Chondrocyte (in vitro differentiated cells): Measurements from ENCODE around the gene ELF1. TPM values are rescaled to one million over a fixed set of nuclear protein-coding genes. Genes with fewer than 3 reads are reported as not detected.

ENCODE experiments used
- DNase-seq: peaks from one replicate; pipeline ENCODE4 v3.0.0; 2021; ENCODE audit warnings: mixed read lengths, low spot score
- H3K27ac Mint-ChIP-seq: one replicate; pipeline ENCODE4 v1.8.0; 2021; ENCODE audit warnings: mild to moderate bottlenecking, moderate library complexity, mixed read lengths; ENCODE audit not compliant: unreplicated experiment
- H3K27me3 Mint-ChIP-seq: 2 replicates; pipeline ENCODE4 v1.8.0; 2021; ENCODE audit warnings: low read depth, mixed read lengths
- H3K36me3 Mint-ChIP-seq: 2 replicates; pipeline ENCODE4 v1.8.0; 2021; ENCODE audit warnings: low read depth, mixed read lengths
- H3K4me1 Mint-ChIP-seq: 2 replicates; pipeline ENCODE4 v1.8.0; 2021; ENCODE audit warnings: low read depth, mild to moderate bottlenecking, mixed read lengths
- H3K4me3 Mint-ChIP-seq: one replicate; pipeline ENCODE4 v1.8.0; 2021; ENCODE audit warnings: mild to moderate bottlenecking, moderate library complexity, mixed read lengths; ENCODE audit not compliant: unreplicated experiment
- H3K9me3 Mint-ChIP-seq: 2 replicates; pipeline ENCODE4 v1.8.0; 2021; ENCODE audit warnings: low read depth, mixed read lengths
- total RNA-seq: library from RNA; stranded (reverse); gene quantifications from 3 replicates; pipeline ENCODE4 v1.2.1, GENCODE V29; 2021
- TF ChIP-seq, protein P1 (sequence below): fragments of 200-600 bp; sonication (generic); IDR thresholded peaks from 2 replicates; pipeline ENCODE4 v1.5.0; 2021; ENCODE audit warnings: antibody characterized with exemption, mild to moderate bottlenecking, moderate library complexity

ELF1 gene
- total RNA-seq, 1 donor from 2014 or later = 45.8 TPM

- H3K9me3 Mint-ChIP-seq = no peaks in the 10 kb centered on the region
- no peaks in the 10 kb centered on the region for H3K27me3 Mint-ChIP-seq
- H3K27ac Mint-ChIP-seq = no peak overlapping the region
- TF ChIP-seq, protein P1, sequence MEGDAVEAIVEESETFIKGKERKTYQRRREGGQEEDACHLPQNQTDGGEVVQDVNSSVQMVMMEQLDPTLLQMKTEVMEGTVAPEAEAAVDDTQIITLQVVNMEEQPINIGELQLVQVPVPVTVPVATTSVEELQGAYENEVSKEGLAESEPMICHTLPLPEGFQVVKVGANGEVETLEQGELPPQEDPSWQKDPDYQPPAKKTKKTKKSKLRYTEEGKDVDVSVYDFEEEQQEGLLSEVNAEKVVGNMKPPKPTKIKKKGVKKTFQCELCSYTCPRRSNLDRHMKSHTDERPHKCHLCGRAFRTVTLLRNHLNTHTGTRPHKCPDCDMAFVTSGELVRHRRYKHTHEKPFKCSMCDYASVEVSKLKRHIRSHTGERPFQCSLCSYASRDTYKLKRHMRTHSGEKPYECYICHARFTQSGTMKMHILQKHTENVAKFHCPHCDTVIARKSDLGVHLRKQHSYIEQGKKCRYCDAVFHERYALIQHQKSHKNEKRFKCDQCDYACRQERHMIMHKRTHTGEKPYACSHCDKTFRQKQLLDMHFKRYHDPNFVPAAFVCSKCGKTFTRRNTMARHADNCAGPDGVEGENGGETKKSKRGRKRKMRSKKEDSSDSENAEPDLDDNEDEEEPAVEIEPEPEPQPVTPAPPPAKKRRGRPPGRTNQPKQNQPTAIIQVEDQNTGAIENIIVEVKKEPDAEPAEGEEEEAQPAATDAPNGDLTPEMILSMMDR = no peak
- no peak overlapping the region for H3K4me3 Mint-ChIP-seq
- peaks cover 16% of the 10 kb centered on the region for H3K4me1 Mint-ChIP-seq
- peaks cover 3% of the 10 kb centered on the region for H3K36me3 Mint-ChIP-seq
- no peak for DNase-seq
These were observed 22.6 kb downstream of the ELF1 start for GRCh38 chr13:40996426-40997092.

- no peak overlapping the region for H3K27ac Mint-ChIP-seq
- H3K36me3 Mint-ChIP-seq = peaks cover 3% of the 10 kb centered on the region
- TF ChIP-seq, protein P1 = no peak
- H3K27me3 Mint-ChIP-seq = no peaks in the 10 kb centered on the region
- DNase-seq = no peak
- no peaks in the 10 kb centered on the region for H3K9me3 Mint-ChIP-seq
- peaks cover 16% of the 10 kb centered on the region for H3K4me1 Mint-ChIP-seq
- H3K4me3 Mint-ChIP-seq = no peak overlapping the region
These were observed 23.1 kb downstream of the ELF1 start for GRCh38 chr13:40995997-40996396.

DNA sequence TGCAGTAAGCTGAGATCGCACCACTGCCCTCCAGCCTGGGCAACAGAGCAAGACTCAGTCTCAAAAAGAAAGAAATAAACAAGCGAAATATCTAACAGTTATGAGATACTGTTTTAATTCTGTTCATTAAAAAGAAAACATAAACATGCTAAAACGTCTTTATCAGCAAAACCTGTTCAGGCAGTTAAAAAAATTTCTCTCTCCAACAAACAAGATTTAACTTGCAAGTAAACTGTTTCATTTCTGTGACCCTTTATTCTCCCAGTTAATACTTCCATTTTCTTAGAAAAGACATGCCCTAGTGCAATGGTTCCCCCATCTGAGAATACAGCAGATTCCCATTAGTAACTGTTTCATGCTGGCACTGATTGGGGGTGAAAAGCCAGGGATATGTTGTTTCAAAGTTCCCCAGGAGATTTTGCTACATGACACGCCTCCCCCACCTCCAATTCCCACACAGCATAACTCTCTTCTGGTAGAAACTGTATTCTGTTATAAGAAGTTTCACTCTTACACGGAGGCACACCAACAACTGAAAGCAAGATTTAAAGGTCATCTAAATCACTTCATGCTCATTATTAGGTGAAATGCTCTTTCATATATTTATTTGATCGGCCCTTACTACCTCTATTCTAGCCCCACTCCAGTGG lies 24.4 kb downstream of the ELF1 start:
- DNase-seq = no peak
- Mint-ChIP-seq H3K27ac (no peak overlapping the region), H3K4me1 (peaks cover 16% of the 10 kb centered on the region), H3K4me3 (no peak overlapping the region), H3K9me3 (no peaks in the 10 kb centered on the region), H3K27me3 (no peaks in the 10 kb centered on the region), H3K36me3 (peaks cover 3% of the 10 kb centered on the region)
- TF ChIP-seq, protein P1 = no peak

- Mint-ChIP-seq H3K4me1 (peaks cover 16% of the 10 kb centered on the region), H3K27me3 (no peaks in the 10 kb centered on the region), H3K9me3 (no peaks in the 10 kb centered on the region), H3K36me3 (peaks cover 3% of the 10 kb centered on the region), H3K4me3 (no peak overlapping the region), H3K27ac (no peak overlapping the region)
- TF ChIP-seq, protein P1 = no peak
- no peak for DNase-seq
These were observed 25.1 kb downstream of the ELF1 start for GRCh38 chr13:40993987-40994386.

DNA sequence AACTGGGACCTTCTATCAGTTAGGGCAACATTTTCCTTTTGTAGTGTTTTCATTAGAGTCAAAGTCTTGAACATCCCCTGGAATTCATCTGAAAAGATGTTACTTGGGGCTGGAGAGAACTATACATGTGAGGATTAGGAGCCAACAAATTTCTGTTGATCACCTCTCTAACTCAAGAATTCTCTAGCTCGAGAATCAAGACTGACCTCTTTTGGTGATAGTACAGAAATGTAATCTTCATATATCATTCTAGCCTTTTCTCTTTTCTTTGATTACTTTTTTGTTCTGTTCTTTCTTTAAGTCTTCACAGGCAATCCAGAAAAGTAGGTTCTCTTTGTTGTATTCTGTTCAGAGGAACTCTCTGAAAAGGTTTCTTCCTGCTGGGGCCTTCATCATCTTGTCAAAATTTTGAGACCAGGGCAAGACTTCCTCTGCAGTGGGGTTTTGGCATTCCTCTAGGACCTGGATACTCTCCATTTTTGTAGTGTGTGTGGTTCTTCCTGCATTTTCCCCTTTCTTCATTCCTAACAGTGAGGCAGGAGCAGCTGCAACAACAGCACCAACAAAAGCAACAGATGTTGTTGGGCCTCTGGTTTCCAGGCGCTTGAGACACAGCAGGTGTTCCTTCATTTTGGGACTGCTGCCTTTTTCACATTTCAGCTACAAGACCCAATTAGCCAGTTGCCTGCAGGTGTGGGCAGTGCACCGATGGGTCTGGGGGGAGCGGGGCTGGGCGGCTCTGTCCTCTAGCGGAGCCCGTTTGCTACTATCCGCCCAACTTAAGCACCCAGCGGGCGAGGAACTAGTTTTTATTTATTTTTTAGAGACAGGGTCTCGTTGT lies 26.2 kb downstream of the ELF1 start:
- peaks cover 3% of the 10 kb centered on the region for H3K36me3 Mint-ChIP-seq
- H3K9me3 Mint-ChIP-seq = no peaks in the 10 kb centered on the region
- no peaks in the 10 kb centered on the region for H3K27me3 Mint-ChIP-seq
- no peak for DNase-seq
- H3K27ac Mint-ChIP-seq = peak overlapping the region; percentile 64
- TF ChIP-seq, protein P1 = peak; percentile 54
- peaks cover 19% of the 10 kb centered on the region for H3K4me1 Mint-ChIP-seq
- no peak overlapping the region for H3K4me3 Mint-ChIP-seq
